ENCODE data around the gene SDR39U1.

Gene SDR39U1

DNA sequence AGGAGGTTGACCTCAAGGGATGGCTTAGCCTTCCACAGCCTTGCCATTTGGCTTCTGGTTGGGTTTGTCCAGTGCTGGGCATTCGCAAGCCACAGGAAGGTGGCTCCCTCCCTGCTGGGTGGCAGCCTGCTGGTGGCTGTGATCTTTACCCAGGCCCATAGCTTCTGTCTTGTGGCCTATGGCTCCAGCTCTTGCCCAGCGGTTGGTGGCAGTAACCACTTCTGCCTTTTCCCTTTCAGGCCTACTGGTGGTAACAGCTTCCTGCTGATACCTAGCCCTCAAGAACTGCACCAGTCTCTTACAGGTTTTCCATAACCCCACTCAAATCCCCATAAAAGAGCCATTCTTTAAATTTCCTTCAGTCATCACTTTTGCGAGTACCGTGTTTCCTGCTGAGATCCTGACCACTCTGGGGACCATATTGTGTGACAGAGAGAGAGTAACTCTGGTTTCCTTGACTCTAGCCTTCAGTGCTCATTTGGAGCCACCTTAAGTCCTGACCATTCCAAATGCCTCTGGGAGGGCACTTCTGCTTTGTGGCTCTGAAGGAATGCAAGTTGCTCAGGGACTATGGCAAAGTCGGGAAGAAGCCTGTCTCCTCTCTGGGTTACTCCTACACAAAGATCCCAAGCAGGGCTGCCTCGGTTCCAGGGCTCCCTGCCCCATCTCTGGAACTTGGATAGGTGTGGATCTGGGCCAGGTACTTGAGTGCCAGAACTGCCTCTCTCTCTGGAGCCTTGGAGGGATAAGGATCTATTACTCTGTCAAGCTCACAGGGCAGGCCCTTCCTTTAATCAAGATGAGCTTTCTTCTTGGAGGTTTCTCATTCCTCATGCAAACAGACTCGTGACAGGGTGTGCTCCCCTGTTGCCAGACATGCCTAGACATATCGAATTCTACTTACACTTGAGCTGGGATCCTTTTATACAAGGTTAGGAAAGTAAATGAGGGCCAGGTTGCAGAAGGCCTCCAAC lies 46.7 kb downstream of the SDR39U1 start:
- no peak for TF ChIP-seq POLR2AphosphoS5 (IDR thresholded peaks at IDR 0.05; ENCODE audit: low read depth, low read length)
- no peak for TF ChIP-seq SIN3A (IDR thresholded peaks at IDR 0.05; ENCODE audit: borderline replicate concordance, insufficient read depth, low read length)
- TF ChIP-seq FOXP2 (optimal IDR thresholded peaks at IDR 0.05; ENCODE audit: borderline replicate concordance, extremely low read depth, extremely low read length, insufficient read depth), result no peak
- no peak for TF ChIP-seq TAF1 (IDR thresholded peaks at IDR 0.05; ENCODE audit: borderline replicate concordance, insufficient read depth, low read length)
- no peak for TF ChIP-seq REST (IDR thresholded peaks at IDR 0.05; ENCODE audit: insufficient read depth in 1 of 2, low read depth in 2 of 2, low read length in 2 of 2)

DNA sequence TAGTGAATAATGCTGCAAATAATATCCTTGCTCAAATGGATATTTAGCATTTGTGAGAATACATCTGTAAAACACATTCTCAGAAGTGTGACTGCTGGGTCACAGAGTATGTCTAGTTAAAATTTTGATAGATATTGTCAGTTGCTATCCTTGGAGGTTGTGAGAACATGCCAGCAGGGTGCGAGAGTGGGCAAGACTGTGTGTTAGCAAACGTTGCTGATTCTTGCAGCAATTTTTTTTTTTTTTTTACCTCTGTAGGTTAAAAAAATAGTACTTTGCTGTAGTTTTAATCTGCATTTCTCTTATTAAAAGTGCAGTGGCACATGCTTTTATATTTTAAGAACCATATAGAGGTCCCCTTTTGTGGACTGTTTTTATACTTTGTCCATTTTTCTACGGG lies 48.3 kb downstream of the SDR39U1 start:
- TF ChIP-seq SIN3A (IDR thresholded peaks at IDR 0.05; ENCODE audit: borderline replicate concordance, insufficient read depth, low read length) (no peak), REST (IDR thresholded peaks at IDR 0.05; ENCODE audit: insufficient read depth in 1 of 2, low read depth in 2 of 2, low read length in 2 of 2) (no peak), TAF1 (IDR thresholded peaks at IDR 0.05; ENCODE audit: borderline replicate concordance, insufficient read depth, low read length) (no peak), POLR2AphosphoS5 (IDR thresholded peaks at IDR 0.05; ENCODE audit: low read depth, low read length) (no peak), FOXP2 (optimal IDR thresholded peaks at IDR 0.05; ENCODE audit: borderline replicate concordance, extremely low read depth, extremely low read length, insufficient read depth) (no peak)

- TF ChIP-seq SIN3A (IDR thresholded peaks at IDR 0.05; ENCODE audit: borderline replicate concordance, insufficient read depth, low read length) (no peak), FOXP2 (optimal IDR thresholded peaks at IDR 0.05; ENCODE audit: borderline replicate concordance, extremely low read depth, extremely low read length, insufficient read depth) (no peak), TAF1 (IDR thresholded peaks at IDR 0.05; ENCODE audit: borderline replicate concordance, insufficient read depth, low read length) (no peak), POLR2AphosphoS5 (IDR thresholded peaks at IDR 0.05; ENCODE audit: low read depth, low read length) (no peak), REST (IDR thresholded peaks at IDR 0.05; ENCODE audit: insufficient read depth in 1 of 2, low read depth in 2 of 2, low read length in 2 of 2) (no peak)
These were observed 50.1 kb downstream of the SDR39U1 start for GRCh38 chr14:24392325-24393091.

GRCh38 chr14:24390701-24391468 lies 51.7 kb downstream of the SDR39U1 start:
- TF ChIP-seq SIN3A (IDR thresholded peaks at IDR 0.05; ENCODE audit: borderline replicate concordance, insufficient read depth, low read length) (no peak), FOXP2 (optimal IDR thresholded peaks at IDR 0.05; ENCODE audit: borderline replicate concordance, extremely low read depth, extremely low read length, insufficient read depth) (no peak), POLR2AphosphoS5 (IDR thresholded peaks at IDR 0.05; ENCODE audit: low read depth, low read length) (no peak), TAF1 (IDR thresholded peaks at IDR 0.05; ENCODE audit: borderline replicate concordance, insufficient read depth, low read length) (no peak), REST (IDR thresholded peaks at IDR 0.05; ENCODE audit: insufficient read depth in 1 of 2, low read depth in 2 of 2, low read length in 2 of 2) (no peak)

All from PFSK-1 (cell line).